Measurements from ENCODE around the gene CHTF18.
"Not testable (repeated sequence)": the region's sequence is repeated elsewhere in the genome, so short reads cannot be mapped to it uniquely, and the experiment has no call there.

The CHTF18 gene

GRCh38 chr16:776298-776697 lies 12.1 kb upstream of the CHTF18 start:
- DNase-seq (ENCODE audit: low spot score), result not testable (repeated sequence)

GRCh38 chr16:776824-777223 lies 11.6 kb upstream of the CHTF18 start:
- no peak for DNase-seq (ENCODE audit: low spot score)

- no peak for DNase-seq (ENCODE audit: low spot score)
Measured at GRCh38 chr16:777826-778225, 10.6 kb upstream of the CHTF18 start.

GRCh38 chr16:778447-778846 lies 10.0 kb upstream of the CHTF18 start:
- no peak for DNase-seq (ENCODE audit: low spot score)

GRCh38 chr16:778909-779527 lies 9.4 kb upstream of the CHTF18 start:
- DNase-seq (ENCODE audit: low spot score), result no peak

- DNase-seq (ENCODE audit: low spot score), result no peak
Measured at GRCh38 chr16:779561-779960, 8.9 kb upstream of the CHTF18 start.

GRCh38 chr16:780296-780695 lies 8.1 kb upstream of the CHTF18 start:
- DNase-seq (ENCODE audit: low spot score), result no peak

GRCh38 chr16:781346-782010 lies 6.9 kb upstream of the CHTF18 start:
- DNase-seq (ENCODE audit: low spot score), result no peak

GRCh38 chr16:782258-782657 lies 6.2 kb upstream of the CHTF18 start:
- no peak for DNase-seq (ENCODE audit: low spot score)

GRCh38 chr16:782766-783403 lies 5.5 kb upstream of the CHTF18 start:
- no peak for DNase-seq (ENCODE audit: low spot score)

GRCh38 chr16:783404-784161 lies 4.8 kb upstream of the CHTF18 start:
- no peak for DNase-seq (ENCODE audit: low spot score)

- DNase-seq (ENCODE audit: low spot score), result no peak
Measured at GRCh38 chr16:784431-784830, 4.0 kb upstream of the CHTF18 start.

- DNase-seq (ENCODE audit: low spot score), result no peak
Measured at GRCh38 chr16:785563-786535, 2.6 kb upstream of the CHTF18 start.

GRCh38 chr16:787321-787966 lies 976 bp upstream of the CHTF18 start:
- DNase-seq (ENCODE audit: low spot score), result no peak

GRCh38 chr16:787978-788398 lies 432 bp upstream of the CHTF18 start, which contains the start of gene RPUSD1:
Gene RPUSD1 (minus strand): TSS chr16:788381. CDS start chr16:787737, 644 bp downstream.
- no peak for DNase-seq (ENCODE audit: low spot score)

GRCh38 chr16:789191-789850 lies 901 bp downstream of the CHTF18 start:
- no peak for DNase-seq (ENCODE audit: low spot score)

GRCh38 chr16:790086-790485 lies 1.7 kb downstream of the CHTF18 start:
- DNase-seq (ENCODE audit: low spot score), result no peak

GRCh38 chr16:791131-791530 lies 2.7 kb downstream of the CHTF18 start:
- no peak for DNase-seq (ENCODE audit: low spot score)

- no peak for DNase-seq (ENCODE audit: low spot score)
Measured at GRCh38 chr16:792221-792995, 4.0 kb downstream of the CHTF18 start.

GRCh38 chr16:793414-793813 lies 5.0 kb downstream of the CHTF18 start:
- DNase-seq (ENCODE audit: low spot score), result no peak
